HG03460 (cell line): ENCODE results near the gene EPG5.

ENCODE experiments used
- ATAC-seq: cut with Tn5 transposase; IDR thresholded peaks from one replicate; pipeline ENCODE4 v1.9.1; 2021; ENCODE audit not compliant: unreplicated experiment

EPG5 gene

DNA sequence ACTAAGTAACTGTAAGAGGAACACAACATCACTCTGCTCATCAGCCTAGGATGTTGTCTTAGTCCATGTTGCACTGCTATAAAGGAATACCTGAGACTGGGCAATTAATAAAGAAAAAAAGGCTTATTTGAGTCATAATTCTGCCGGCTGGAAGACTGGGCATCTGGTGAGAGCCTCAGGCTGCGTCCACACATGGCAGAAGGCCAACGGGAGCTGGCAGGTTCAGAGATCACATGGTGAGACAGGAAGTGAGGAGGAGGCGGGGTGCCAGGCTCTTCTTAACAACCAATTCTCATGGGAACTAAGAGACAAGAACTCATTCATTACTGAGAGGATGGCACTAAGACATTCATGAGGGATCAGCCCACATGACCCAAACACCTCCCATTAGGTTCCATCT is 46.8 kb downstream of the EPG5 start:
- no peak for ATAC-seq

- ATAC-seq: no peak
Measured at GRCh38 chr18:45916302-45916701, 50.8 kb downstream of the EPG5 start.

DNA sequence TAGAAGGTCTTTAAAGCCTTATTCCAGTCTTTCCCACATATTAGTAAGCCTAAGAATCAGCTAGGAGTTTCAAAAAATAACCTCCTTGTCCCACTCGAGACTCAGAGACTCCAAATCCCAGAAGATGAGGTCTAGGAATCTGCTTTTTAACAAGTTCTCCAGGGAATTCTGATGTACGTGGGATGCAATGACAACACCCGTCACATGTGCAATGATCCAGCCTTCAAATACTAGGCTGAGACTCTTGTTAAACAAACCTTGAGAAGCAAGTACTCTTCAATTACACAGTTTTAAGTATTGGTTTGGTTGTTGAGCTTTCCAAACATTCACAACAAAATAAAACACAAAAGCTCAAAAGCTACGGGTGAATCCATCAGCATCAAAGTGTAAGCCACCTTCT is 53.9 kb downstream of the EPG5 start:
- no peak for ATAC-seq

- ATAC-seq: peak; percentile 61
Measured at GRCh38 chr18:45910405-45911023, 56.6 kb downstream of the EPG5 start.

DNA sequence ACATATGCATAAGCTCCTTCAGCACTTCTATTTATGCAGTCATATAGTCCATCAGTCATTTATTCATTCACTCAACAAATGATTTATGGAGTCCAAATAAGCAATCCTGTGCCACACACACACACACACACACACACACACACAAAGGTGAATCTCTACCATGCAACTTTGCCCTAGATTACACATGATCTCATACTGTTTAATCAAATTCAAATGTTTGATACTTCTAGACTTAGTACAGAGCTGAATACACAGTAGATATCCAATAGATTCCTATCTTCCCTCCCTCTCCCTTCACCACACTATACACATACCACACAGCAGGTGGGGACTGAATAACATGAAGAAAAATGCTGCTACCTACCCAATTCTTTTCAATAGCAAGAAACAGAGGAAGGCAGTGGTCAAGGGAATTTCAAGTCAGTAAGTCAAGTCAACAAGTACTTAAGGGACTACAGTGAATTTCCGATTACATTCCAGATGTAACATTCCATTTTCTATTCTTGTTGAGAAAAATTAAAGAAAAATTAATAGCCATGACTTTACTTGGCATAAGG is 65.4 kb downstream of the EPG5 start:
- no peak for ATAC-seq

- ATAC-seq: no peak
Measured at GRCh38 chr18:45900623-45901022, 66.5 kb downstream of the EPG5 start.

DNA sequence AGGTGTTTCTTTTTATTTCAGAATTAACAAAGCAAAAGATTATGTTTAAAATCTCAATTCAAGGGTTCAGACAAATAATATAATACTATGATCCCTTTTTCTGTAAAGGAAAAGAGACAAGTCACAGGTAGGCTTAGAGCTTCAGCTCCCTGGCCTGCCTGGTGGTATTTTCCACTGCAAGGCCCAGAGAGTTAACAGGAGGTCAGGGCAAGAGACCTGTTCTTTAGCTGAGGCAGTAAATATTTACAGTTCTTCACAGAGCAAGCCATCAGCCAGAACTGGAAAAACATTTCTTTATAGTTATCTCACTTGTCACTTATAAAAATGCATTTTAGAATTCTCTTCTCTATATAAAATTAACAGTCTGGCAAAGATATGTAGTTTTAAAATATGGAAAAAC is 70.1 kb downstream of the EPG5 start:
- ATAC-seq: no peak

DNA sequence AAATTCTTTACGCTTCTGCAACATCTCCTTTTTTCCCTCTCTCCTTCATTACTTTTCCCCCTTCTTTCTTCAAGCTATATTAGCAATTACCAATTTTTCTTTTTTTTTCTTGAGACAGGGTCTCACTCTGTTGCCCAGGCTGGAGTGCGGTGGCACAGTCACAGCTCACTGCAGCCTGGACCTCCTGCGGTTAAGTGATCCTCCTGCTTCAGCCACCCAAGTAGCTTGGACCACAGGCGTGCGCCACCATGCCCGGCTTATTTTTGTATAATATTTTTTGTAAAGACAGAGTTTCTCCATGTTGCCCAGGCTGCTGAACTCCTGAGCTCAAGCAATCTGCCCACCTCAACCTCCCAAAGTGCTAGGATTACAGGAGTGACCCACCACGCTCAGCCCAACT is 70.7 kb downstream of the EPG5 start:
- no peak for ATAC-seq

DNA sequence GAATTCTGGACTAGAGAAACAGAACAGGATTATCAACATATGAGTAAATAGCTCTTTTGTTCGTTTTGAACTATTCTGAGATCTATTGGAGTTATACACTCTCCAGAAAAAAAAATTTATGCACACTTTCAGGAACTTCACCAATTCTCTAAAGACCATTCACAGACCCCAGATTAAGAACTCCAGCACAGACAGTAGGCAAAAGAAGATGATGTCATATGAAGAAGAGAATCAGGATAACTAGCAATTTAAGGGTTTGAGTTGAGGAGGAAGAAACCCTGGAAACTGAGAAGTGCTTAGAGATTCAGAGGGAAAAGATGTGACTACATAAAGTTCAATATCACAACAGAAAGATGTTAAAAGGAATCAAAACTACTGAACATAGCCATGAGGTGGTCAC is 71.8 kb downstream of the EPG5 start:
- no peak for ATAC-seq

DNA sequence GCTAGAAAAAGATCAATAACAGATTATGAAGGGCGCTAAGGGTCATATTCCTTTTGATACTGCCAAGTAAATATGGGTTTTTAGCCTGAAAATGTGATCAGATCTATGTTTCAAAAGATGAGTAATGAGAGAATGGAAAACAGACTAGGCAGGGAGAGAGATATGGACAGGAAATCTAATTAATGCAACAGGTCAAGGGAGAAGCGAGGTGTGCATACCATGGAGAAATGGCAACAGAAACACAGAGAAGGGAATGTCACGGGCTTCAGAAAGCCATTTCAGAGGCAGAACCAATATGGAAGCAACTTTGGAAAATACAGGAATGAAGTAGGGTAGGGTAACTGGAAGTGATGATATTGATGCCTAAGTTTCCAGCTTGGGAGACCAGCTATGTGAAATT is 72.3 kb downstream of the EPG5 start:
- no peak for ATAC-seq

DNA sequence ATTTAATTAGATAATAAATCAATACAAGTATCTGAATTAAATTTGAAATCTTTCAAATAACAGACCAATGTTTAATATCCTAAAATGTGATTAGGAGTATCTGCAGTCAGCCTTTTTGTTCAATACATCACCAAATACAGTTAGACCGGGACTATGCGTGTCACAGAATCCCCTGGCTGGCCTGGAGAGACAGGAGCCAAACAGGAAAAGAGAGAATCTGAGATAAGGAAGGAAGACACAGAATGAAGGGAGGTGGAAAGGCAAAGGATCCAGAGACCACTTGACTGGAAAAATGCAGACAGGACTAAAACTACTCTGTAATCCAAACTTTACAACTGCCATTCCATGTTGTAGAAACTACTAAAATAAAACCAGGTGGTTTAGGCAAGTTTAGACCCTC is 75.3 kb downstream of the EPG5 start:
- no peak for ATAC-seq

- no peak for ATAC-seq
Measured at GRCh38 chr18:45890606-45891005, 76.5 kb downstream of the EPG5 start.

DNA sequence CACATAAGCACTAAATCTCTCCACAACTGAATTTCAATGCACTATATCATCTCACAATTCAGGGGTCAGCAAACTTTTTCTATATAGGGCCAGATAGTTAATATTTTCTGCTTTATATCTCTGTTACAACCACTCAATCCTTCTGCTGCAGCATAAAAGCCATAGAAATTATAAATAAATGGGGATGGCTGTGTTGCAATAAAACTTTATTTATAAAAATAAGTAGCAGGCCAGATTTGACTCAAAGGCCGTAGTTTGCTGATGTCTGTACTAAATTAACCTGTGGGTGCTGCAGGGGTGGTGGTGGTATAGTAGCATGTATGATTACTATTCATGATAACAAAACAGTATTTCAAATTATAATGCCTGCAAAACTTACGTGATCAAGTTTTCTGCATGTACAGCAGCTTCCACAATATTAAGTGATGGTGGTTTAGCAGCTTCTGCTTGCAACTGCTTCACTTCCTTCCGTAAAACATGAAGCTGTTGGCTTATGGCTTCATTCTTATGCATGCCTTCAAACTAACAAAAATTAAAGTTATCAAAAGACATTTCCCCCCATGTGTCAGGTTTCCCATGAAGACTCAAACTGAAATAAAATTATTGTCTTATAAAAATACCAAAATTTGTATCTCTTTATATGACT is 77.6 kb downstream of the EPG5 start:
- ATAC-seq: no peak

DNA sequence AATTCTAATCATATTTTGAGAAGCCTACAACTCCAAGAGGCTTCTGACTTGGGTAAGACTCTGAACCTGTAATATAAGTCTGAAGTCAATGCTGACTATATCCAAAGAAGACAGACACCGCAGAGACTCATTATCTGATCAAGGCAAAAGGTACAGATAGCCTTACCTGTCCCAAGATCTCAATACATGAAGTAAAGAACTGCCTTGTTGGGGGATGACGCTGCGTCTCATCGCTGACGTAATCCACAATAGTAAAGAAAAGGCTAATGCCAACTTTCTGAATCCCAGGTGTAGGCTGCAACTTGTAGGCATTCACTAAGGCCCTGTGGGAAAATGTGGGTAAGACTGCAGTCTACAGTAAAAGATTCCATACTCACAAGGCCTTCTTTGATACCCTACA is 79.5 kb downstream of the EPG5 start:
- no peak for ATAC-seq

DNA sequence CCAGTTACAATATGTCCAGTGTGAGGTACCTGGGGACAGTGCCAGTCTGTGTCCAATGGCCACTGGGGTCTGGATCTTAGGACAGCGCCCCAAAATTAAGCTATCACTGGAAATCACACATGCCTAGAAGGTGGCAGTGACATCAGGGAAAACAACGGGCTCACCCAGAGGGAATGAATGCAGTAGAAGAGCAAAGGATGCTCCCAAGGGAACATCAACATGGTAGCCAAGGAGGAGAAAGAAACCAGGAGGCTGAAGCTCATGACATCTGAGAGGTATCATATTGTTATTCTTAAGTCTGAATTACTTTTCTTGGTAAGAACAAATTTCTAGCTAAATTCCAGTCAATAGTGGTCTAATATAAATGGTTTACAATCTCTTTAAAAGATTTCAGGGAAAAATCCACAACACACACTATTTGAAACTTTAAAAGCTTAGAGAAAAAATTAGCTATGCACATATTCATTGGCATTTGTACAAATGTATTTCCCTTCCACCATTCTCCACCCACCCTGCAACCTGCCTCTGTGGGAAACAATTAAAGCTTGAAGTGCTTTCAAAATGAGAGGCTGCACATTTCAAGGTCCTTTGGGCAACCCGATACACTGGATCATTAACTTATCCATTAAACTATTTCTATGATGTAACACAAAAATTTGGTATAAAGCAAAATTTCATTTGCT is 86.1 kb downstream of the EPG5 start:
- ATAC-seq: no peak

DNA sequence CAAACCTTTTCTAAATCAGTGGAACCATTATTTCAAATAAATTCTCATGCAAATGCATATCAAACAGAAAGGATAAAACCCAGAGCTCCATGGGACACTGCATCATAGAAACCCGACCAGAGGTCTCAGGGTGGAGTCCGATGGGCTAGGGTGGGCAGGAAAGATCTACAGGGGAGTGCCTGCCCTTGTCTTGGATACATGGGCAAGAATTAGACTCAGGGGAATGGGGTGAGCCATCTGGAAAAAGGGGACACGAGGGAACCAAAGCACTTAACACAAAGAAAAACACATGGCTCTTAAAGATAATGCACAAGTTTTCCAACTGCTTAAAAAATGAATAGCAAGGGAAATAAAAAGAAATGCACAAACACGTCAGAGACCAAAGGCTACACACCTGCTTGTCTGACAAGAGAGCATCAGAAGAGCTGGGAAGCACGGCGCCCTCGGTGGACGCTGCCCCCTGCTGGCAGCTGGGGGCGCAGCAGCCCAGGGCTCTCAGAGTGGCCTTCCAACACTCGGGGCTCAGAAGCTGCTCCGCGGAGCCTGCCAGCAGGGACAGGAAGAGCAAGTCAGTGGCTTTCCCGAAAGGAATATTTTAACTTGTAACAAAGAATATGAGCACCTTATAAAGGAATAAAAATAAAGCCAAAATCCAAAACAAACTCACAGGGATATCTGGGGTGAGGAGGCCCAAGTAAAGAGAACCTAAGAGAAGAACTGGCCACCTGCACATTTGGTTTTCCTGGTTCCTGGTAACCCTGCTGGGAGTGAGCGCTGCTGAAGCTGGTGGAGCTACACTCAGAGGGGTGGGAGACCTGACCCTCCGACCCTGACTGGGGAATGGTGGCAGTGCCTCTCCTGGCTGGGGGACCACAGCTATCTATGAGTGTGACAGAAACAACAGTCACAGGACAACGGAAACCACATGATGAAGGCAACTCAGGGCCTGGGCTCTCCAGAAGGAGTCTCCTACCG is 87.2 kb downstream of the EPG5 start:
- ATAC-seq: peak; percentile 64

DNA sequence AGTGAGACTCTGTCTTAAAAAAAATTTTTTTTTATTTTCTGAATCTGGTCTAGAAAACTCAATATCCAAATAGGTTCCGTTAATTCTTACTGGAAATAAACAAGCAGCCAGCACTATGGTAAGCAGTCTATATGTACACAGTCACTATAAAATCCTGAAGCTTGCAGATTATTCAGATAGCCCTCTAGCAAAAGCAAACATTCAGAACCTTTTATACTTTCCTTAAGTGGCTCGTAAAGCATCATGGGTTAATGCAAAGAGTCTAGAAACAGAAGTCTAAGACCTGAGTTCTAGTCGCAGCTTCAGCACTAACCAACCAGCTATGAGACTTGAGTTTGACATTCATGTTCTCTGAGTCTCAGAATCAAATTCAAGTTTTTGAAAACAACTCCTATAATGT is 89.7 kb downstream of the EPG5 start:
- ATAC-seq: no peak

DNA sequence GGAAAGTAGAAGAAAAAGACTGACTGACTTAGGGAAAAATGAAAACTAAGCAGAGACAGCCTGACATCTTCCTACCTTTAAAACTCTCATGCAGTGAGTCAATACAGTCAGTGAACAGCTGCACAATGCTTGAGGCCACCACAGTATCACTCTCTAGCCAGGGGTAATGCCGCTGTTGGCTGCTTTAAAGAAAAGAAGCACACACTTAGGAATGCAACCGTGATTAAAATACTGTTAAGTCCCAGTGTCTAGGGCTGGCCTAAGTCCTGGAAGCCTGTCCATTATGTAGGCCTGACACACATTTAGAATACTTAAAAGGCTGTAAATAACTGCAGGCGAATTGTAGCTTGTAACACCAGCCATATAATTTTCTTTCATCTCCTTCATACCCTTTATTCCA is 91.0 kb downstream of the EPG5 start:
- ATAC-seq: no peak

DNA sequence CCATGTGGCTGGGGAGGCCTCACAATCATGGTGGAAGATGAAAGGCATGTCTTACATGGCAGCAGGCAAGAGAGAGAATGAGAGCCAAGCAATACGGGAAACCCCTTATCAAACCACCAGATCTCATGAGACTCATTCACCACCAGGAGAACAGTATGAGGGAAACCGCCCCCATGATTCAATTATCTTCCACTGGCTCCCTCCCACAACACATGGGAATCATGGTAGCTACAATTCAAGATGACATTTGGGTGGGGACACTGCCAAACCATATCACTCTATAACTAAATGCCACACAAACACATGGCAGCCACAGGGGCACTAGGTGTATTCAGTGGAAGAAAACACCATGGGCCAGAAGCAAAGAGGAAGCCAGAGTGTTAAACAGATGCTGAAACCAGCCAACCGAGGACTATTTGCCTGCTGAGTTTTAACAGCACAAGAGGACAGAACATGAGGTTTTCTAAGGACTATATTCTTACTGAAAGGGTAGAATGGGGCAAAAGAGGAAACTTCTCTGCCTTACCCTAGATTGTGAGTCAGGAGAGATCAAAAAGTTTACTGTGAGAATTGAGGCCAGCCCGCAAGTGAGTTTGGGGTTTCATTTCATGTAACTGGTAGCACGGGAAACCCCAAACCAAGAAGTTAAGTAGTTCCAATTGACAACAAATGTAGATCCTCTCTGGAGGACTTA is 92.5 kb downstream of the EPG5 start:
- ATAC-seq: peak; percentile 94

GRCh38 chr18:45871431-45872084 is 95.6 kb downstream of the EPG5 start:
- ATAC-seq: no peak
